Prostate gland (tissue), 2 donors: ENCODE measurements around the gene HGFAC. TPM values are rescaled to one million over a fixed set of nuclear protein-coding genes. Genes with fewer than 3 reads are reported as not detected.

Experiments used
- DNase-seq: peaks from one replicate; pipeline ENCODE4 v3.0.0-alpha.2; 2019; ENCODE audit warnings: low spot score
- H3K27ac ChIP-seq, 2 donors: fragments of 200-600 bp; sonication (generic); 2 replicates each; pipeline ENCODE4 v1.5.1; 2017 to 2019
- H3K27me3 ChIP-seq: fragments of 200-600 bp; sonication (generic); replicated peaks from 2 replicates; pipeline ENCODE4 v1.5.1; 2019; ENCODE audit not compliant: insufficient read depth
- H3K36me3 ChIP-seq, 2 donors: fragments of 200-600 bp; sonication (generic); 1 replicate in 1 of 2; 2 replicates in 1 of 2; pipeline versions ENCODE4 v1.5.1 to v1.8.1; 2017 to 2019
- H3K4me1 ChIP-seq: fragments of 200-600 bp; sonication (generic); replicated peaks from 2 replicates; pipeline ENCODE4 v1.5.1; 2019
- H3K4me3 ChIP-seq, 2 donors: fragments of 200-600 bp; sonication (generic); 2 replicates each; pipeline ENCODE4 v1.5.1; 2017 to 2019
- H3K9me3 ChIP-seq: fragments of 200-600 bp; sonication (generic); 2 replicates; pipeline ENCODE4 v1.5.1; 2017
- CTCF ChIP-seq, 4 experiments: fragments of 200-600 bp in 2 of 4; fragments of 450-650 bp in 2 of 4; sonication (generic) in 2 of 4; IDR thresholded peaks; 1 replicate in 3 of 4; 2 replicates in 1 of 4; pipeline ENCODE4 v1.5.1; 2016 to 2019; ENCODE audit warnings: antibody characterized with exemption in 4 of 4, mild to moderate bottlenecking in 2 of 4, moderate library complexity in 2 of 4
- POLR2A ChIP-seq: fragments of 450-650 bp; IDR thresholded peaks from one replicate; pipeline ENCODE4 v1.6.1; 2016; ENCODE audit warnings: antibody characterized with exemption, mild to moderate bottlenecking
- POLR2AphosphoS5 ChIP-seq: sonication (generic); formaldehyde crosslinking; IDR thresholded peaks from one replicate; pipeline ENCODE4 v1.6.1; 2017; ENCODE audit warnings: antibody characterized with exemption
- WGBS: methylation state at CpG from one replicate; pipeline ENCODE4 v1.1.5; 2018; 5-methylcytosine and 5-hydroxymethylcytosine counted together
- intact Hi-C: fragments of 100-400 bp; cut with DNase I; formaldehyde crosslinking; loops from one replicate; pipeline ENCODE4 v1.14.2; 2022
- total RNA-seq, 2 donors: library from RNA; depleted of rRNA; stranded (reverse); fragments of >200 nt; gene quantifications; one replicate each; pipeline ENCODE4 v1.1.0, GENCODE V29; 2016

The HGFAC gene
- total RNA-seq, 2 donors from 2014 or later: 0.27 to 1.9 TPM

DNA sequence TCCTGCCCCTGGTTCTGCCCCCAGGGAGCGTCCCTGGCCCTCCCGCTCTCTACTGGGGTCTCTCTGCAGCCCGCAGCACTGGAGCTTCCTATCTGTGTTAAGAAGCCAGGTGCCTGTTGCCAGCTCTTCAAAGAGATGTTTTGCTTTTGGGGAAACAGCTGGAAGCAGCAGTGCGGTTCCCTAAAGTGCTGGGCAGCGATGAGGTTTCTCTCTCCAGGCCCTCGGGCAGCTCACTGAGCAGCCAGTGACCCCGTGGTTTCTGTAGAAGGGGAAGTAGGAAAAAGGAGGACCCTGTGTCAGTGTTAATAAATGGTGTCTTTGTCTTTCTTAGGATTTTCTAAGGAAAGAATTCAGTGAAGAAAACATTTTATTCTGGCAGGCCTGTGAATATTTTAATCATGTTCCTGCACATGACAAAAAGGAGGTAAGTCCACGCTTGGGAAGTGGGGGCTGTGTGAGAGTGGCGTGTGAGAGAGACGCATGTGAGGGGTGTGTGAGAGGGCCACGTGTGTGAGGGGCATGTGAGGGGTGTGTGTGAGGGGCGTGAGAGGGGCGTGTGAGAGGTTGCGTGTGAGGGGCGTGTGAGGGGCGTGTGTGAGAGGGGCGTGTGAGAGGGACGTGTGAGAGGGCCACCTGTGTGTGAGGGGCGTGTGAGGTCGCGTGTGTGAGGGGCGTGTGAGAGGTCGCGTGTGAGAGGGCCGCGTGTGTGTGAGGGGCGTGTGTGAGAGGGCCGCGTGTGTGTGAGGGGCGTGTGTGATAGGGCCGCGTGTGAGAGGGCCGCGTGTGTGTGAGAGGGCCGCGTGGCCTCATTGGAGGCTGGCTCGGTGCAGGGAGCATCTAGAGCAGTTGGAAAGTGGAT lies 27.1 kb upstream of the HGFAC start:
- Histone ChIP-seq H3K4me3 (no peak overlapping the region), H3K9me3 (no peaks in the 10 kb centered on the region), H3K4me1 (peaks cover 7% of the 10 kb centered on the region), H3K27ac (no peak overlapping the region), H3K27me3 (no peaks in the 10 kb centered on the region), H3K36me3 (no peaks in the 10 kb centered on the region)
- WGBS: 87% methylated on average over 37 of the region's 37 CpGs
- DNase-seq: no peak
- no peak for TF ChIP-seq POLR2A
- intact Hi-C loops: no loop called here

DNA sequence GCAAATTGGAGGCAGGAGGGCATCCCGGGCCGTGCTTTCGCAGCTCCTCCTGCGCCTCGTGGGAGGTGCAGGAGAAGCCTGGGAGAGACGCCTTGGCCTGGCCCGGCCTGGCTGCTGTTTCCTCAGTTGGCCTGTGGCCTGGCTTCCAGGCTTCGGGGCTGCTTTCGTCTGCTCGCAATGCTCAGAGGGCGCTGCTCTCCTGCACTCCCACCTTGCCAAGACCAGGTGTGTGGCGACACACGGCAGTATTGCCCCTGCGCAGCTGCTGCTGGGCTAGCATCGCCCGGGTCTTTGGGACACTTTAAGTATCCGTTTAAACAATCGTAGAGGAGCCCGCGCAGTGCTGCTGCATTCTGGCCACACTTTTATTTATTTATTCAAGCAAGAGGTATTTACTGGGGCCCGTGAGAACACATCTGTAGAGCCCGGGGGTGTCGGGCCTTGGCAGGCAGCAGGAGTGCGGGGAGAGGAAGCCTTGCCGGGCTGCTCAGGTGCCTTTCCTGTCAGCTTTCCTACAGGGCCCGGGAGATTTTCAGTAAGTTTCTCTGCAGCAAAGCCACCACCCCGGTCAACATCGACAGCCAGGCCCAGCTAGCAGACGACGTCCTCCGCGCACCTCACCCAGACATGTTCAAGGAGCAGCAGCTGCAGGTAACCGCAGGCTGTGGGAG lies 26.2 kb upstream of the HGFAC start:
- H3K36me3 ChIP-seq: no peaks in the 10 kb centered on the region
- H3K9me3 ChIP-seq: no peaks in the 10 kb centered on the region
- H3K4me3 ChIP-seq: no peak overlapping the region
- DNase-seq: no peak
- peaks cover 7% of the 10 kb centered on the region for H3K4me1 ChIP-seq
- no peaks in the 10 kb centered on the region for H3K27me3 ChIP-seq
- intact Hi-C loops: no loop called here
- H3K27ac ChIP-seq: no peak overlapping the region
- TF ChIP-seq POLR2AphosphoS5 (no peak), CTCF (IDR thresholded peaks at IDR 0.05) (no peak), POLR2A (no peak)
- 51% methylated on average over 33 of the region's 33 CpGs for WGBS

DNA sequence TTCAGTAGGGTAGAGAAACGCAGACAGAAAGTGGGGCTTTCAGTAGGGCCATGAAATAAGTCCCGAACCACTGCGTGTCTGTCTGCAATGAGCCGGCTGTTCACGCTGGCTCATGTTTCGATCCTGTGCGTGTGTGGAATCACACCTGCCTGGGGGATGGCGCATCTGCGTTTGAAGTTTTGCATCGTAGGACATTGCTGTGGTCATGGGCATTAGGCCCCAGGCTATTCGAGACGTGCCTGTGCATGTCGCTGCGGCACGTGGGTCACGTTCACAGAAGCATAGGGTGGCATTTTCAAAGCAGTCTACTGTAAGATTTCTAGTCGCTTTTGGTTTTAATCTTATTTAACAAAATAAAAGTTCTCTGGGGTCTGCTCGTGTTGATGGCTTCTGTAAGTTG lies 25.5 kb upstream of the HGFAC start:
- Histone ChIP-seq H3K4me1 (peaks cover 7% of the 10 kb centered on the region), H3K36me3 (no peaks in the 10 kb centered on the region), H3K27me3 (no peaks in the 10 kb centered on the region), H3K4me3 (no peak overlapping the region), H3K9me3 (no peaks in the 10 kb centered on the region), H3K27ac (no peak overlapping the region)
- WGBS: 82% methylated on average over 18 of the region's 18 CpGs
- no peak for DNase-seq
- TF ChIP-seq CTCF (IDR thresholded peaks at IDR 0.05): no peak
- no peak for TF ChIP-seq POLR2AphosphoS5
- no peak for TF ChIP-seq POLR2A
- intact Hi-C loops: no loop called here

DNA sequence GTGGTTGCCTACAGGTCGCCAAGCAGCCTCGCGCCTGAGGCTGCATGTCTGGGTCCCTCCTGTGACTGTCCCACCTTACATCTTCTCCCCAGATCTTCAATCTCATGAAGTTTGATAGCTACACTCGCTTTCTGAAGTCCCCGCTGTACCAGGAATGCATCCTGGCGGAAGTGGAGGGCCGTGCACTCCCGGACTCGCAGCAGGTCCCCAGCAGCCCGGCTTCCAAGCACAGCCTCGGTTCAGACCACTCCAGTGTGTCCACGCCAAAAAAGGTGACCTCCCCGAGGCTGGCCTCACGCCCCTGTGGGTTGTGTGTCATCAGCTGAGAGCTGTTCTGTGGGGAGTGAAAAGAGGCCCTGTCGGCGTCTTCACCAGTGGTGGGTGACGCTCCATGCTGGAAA lies 24.9 kb upstream of the HGFAC start:
- no peak overlapping the region for H3K4me3 ChIP-seq
- H3K4me1 ChIP-seq: peaks cover 7% of the 10 kb centered on the region
- no peak for DNase-seq
- no peaks in the 10 kb centered on the region for H3K9me3 ChIP-seq
- no peak overlapping the region for H3K27ac ChIP-seq
- H3K36me3 ChIP-seq: no peaks in the 10 kb centered on the region
- 93% methylated on average over 17 of the region's 17 CpGs for WGBS
- H3K27me3 ChIP-seq: no peaks in the 10 kb centered on the region
- intact Hi-C loops: no loop called here
- TF ChIP-seq POLR2AphosphoS5: no peak
- TF ChIP-seq CTCF (IDR thresholded peaks at IDR 0.05): no peak
- no peak for TF ChIP-seq POLR2A

DNA sequence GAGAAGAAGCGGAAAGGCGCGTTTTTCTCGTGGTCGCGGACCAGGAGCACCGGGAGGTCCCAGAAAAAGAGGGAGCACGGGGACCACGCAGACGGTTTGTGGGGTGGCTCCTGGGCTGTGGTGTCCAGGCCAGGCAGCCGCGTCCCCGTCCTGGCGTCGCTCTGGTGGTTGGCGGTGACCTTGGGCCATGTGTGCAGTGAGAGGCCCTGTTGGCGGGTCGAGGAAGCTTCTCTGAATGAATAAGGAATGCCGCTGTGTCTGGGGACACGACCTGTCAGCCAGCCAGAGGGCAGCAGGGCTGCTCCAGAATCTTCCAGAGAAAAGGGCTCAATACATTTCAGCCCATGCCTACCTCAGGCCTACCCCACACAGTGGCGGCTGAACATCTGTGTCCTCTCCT lies 24.3 kb upstream of the HGFAC start:
- DNase-seq: no peak
- TF ChIP-seq CTCF (IDR thresholded peaks at IDR 0.05) (no peak), POLR2A (no peak), POLR2AphosphoS5 (no peak)
- Histone ChIP-seq H3K4me1 (peaks cover 7% of the 10 kb centered on the region), H3K9me3 (no peaks in the 10 kb centered on the region), H3K27me3 (no peaks in the 10 kb centered on the region), H3K27ac (no peak overlapping the region), H3K4me3 (no peak overlapping the region), H3K36me3 (no peaks in the 10 kb centered on the region)
- intact Hi-C loops: no loop called here
- WGBS: 94% methylated on average over 21 of the region's 21 CpGs
